RWPE1 (cell line): ENCODE results near the gene XBP1.
"Not testable (repeated sequence)": the region's sequence is repeated elsewhere in the genome, so short reads cannot be mapped to it uniquely, and the experiment has no call there.

Experiments used
- CTCF ChIA-PET: fragments of 350-600 bp; sonication (Branson Sonifier 250); formaldehyde crosslinking; extraction: SDS; loops from one replicate; lab custom pipeline; 2021; lab: Yijun Ruan, JAX
- POLR2A ChIA-PET: fragments of 400-600 bp; formaldehyde crosslinking; extraction: SDS; loops from one replicate; lab custom pipeline; 2020; ENCODE audit warnings: antibody characterized with exemption; ENCODE audit not compliant: low non-redundant PET; lab: Yijun Ruan, JAX
- DNase-seq: peaks from one replicate; pipeline ENCODE4 v3.0.0; 2012; ENCODE audit warnings: low spot score
- H3K27ac ChIP-seq: fragments of 450-650 bp; 2 replicates; pipeline ENCODE4 v1.5.1; 2017
- TF ChIP-seq, protein P1 (sequence below): fragments of 450-650 bp; conservative IDR thresholded peaks from 2 replicates; pipeline ENCODE4 v1.5.1; 2017; ENCODE audit warnings: low read depth, mild to moderate bottlenecking

Gene XBP1

DNA sequence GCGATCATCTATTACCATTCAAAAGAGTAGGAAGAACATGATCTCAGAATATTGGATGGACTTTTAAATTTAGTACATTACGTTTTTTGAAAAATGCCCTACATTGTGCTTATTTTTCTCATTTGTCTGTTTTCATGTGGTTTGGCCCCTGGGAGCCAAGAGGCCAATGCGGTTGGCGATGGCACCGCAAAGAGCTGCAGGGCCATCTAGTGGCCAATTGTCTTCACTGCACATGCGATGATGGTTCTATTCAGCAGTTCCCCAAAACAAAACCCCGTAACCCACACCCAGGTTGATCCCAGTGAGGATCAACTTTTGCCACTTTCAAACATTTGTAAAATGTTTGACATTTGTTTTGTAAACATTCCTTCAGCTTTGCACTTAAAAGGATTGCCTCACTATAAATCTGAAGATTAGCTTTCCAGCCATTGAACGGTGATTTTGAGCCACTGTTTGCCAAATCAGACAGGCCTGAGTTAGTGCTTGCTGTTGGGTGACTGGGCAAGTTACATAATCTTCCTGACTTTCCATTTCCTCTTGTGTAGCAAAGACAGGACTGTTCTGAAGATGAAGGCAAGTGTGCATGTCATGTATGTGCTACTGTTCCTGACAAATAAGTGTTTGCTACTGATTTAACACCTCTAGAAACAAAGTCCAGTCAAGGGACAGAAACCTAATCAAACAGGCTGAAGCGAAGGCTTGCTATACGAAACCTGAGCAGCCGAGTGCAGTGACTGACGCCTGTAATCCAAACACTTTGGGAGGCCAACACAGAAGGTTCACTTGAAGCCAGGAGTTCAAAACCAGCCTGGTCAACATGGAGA is 29.2 kb upstream of the XBP1 start:
- TF ChIP-seq, protein P1, sequence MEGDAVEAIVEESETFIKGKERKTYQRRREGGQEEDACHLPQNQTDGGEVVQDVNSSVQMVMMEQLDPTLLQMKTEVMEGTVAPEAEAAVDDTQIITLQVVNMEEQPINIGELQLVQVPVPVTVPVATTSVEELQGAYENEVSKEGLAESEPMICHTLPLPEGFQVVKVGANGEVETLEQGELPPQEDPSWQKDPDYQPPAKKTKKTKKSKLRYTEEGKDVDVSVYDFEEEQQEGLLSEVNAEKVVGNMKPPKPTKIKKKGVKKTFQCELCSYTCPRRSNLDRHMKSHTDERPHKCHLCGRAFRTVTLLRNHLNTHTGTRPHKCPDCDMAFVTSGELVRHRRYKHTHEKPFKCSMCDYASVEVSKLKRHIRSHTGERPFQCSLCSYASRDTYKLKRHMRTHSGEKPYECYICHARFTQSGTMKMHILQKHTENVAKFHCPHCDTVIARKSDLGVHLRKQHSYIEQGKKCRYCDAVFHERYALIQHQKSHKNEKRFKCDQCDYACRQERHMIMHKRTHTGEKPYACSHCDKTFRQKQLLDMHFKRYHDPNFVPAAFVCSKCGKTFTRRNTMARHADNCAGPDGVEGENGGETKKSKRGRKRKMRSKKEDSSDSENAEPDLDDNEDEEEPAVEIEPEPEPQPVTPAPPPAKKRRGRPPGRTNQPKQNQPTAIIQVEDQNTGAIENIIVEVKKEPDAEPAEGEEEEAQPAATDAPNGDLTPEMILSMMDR: peak; percentile 96
- DNase-seq: peak; percentile 60
- ChIA-PET POLR2A (interaction anchor here (0.6 kb wide), 1 partner anchor 78 kb away, joined by 5 read pairs; no protein-coding TSS in a partner anchor), CTCF (interaction anchor here (0.6 to 2.9 kb wide), 13 partner anchors 9 to 937 kb away, joined by 3 to 21 read pairs (median 4); partner anchors contain the start of gene ZMAT5)
- H3K27ac ChIP-seq: no peak overlapping the region

DNA sequence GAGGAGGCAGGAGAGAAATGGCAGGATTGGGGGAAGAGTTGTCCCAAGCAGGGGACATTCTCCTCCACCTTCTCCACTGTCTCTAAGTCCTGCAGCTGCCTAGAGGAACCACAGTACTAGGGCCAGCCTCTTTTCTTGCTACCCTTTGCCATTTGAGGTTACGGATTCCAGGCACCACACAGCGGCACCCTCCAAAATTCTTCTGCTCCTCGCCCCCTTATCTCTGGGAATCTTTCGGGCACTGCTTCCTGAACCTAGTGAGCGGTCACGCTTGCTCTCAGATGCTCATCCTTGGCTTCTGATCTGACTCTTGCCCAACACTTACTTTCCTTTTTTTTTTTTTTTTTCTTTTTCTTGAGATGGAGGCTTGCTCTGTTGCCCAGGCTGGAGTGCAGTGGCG is 26.6 kb upstream of the XBP1 start:
- DNase-seq: no peak
- TF ChIP-seq, protein P1: no peak
- ChIA-PET CTCF (no interaction called here), POLR2A (interaction anchor here (0.7 kb wide), 1 partner anchor 36 kb away, joined by 7 read pairs; no protein-coding TSS in a partner anchor)
- H3K27ac ChIP-seq: no peak overlapping the region

DNA sequence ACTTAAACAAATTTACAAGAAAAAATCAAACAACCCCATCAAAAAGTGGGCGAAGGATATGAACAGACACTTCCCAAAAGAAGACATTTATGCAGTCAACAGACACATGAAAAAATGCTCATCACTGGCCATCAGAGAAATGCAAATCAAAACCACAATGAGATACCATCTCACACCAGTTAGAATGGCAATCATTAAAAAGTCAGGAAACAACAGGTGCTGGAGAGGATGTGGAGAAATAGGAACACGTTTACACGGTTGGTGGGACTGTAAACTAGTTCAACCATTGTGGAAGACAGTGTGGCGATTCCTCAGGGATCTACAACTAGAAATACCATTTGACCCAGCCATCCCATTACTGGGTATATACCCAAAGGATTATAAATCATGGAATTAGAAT is 26.1 kb upstream of the XBP1 start:
- CTCF ChIA-PET, POLR2A ChIA-PET: not testable (repeated sequence)

DNA sequence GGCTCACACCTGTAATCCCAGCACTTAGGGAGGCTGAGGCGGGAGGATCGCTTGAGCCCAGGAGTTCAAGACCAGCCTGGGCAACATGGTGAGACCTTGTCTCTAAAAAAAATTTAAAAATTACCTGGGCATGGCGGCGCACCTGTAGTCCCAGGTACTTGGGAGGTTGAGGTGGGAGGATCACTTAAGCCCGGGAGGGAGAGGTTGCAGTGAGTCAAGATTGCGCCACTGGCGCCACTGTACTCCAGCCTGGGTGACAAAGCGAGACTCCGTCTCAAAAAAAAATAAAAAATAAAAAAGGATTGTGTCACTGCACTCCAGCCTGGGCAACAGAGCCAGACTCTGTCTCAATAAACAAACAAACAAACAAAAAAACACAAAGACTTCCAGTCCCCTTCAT is 24.1 kb upstream of the XBP1 start:
- CTCF ChIA-PET, POLR2A ChIA-PET, DNase-seq, H3K27ac ChIP-seq: not testable (repeated sequence)

More for the DNA sequence above, 26.1 kb upstream of the XBP1 start:
- not testable (repeated sequence) for H3K27ac ChIP-seq, DNase-seq

DNA sequence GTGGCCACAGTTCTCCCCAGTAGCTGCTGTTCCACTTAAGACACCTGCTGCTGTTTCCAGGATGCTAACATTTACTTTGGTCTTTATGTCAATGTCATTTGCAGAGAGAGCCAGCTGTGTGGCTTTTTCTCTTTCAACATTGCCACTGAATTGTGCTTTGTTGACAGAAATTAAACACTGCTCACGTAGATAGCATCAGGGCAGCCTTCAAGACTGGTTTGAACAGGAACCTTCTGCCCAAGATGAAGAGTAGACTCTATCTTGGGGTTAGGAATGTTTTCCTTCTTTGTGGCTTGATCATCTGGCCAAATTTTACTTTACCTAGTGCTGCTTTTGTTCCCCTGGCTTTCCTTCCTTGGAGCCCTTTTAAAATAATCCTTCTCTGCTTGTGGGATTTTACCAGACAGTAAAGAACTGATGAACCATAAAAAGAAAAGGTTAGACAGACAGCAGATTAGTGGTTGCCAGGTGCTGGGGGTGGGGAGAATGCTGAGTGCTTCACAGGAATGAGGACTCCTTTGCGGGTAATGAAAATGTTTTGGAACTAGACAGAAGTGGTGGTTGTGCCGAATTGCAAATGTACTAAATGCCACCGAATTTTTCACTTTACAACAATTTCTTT is 22.7 kb upstream of the XBP1 start:
- DNase-seq: no peak
- CTCF ChIA-PET: interaction anchor here (0.8 kb wide), 1 partner anchor 228 kb away, joined by 3 read pairs; no protein-coding TSS in a partner anchor
- H3K27ac ChIP-seq: no peak overlapping the region
- TF ChIP-seq, protein P1: no peak
- POLR2A ChIA-PET: no interaction called here

DNA sequence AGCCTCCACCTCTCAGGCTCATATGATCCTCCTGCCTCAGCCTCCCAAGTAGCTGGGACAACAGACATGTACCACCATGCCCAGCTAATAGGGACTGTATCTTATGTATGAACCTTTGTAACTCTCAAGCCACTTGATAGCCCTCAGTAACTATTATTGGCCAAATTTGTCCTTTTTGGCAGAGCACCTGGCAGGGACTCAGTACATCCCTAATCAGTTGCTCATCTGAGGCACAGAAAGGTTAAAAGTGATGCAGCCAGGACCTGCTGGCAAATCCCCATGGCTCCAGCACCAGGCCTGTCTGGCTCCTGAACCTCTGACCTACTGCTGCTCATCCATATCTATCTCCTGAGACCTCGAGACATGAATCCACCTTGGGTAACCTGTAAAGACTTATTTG is 21.1 kb upstream of the XBP1 start:
- ChIA-PET CTCF (no interaction called here), POLR2A (no interaction called here)
- TF ChIP-seq, protein P1: no peak
- no peak overlapping the region for H3K27ac ChIP-seq
- no peak for DNase-seq

DNA sequence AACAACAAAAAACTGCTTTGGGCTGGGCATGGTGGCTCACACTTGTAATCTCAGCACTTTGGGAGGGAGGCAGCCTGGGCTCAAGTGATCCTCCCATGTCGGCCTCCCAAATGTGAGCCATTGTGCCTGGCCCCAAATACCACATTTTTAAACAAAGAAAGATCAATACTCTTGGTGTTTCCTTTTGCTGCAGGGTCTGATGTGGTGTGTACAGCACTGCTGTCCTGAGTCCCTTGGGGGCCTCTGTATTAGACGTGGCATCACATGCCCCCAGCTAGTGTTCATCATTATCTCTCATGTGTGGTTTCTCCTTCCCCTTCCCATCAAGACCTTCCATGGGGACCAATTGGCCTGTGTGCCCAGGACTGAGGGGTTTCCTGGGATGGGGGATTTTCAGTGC is 20.5 kb upstream of the XBP1 start:
- POLR2A ChIA-PET: no interaction called here
- no peak overlapping the region for H3K27ac ChIP-seq
- TF ChIP-seq, protein P1: no peak
- DNase-seq: no peak
- CTCF ChIA-PET: no interaction called here
